T-helper 1 cell treated with Interleukin-12 subunit alpha and Interleukin-12 subunit beta and Interleukin-4 antibody, amounts not matched to agents 30 μg/mL and 1 μg/mL, for 36 hours (primary cell): ENCODE measurements around the gene NAA38.
"Not testable (repeated sequence)": the region's sequence is repeated elsewhere in the genome, so short reads cannot be mapped to it uniquely, and the experiment has no call there.

Experiments used
- H3K27ac Mint-ChIP-seq: one replicate; pipeline ENCODE4 v1.8.0; 2021; ENCODE audit warnings: mild to moderate bottlenecking, mixed read lengths
- H3K27me3 Mint-ChIP-seq: one replicate; pipeline ENCODE4 v1.8.0; 2021; ENCODE audit warnings: low read depth, mixed read lengths
- H3K36me3 Mint-ChIP-seq: one replicate; pipeline ENCODE4 v1.8.0; 2021; ENCODE audit warnings: low read depth, mixed read lengths
- H3K4me1 Mint-ChIP-seq: one replicate; pipeline ENCODE4 v1.8.0; 2021; ENCODE audit warnings: low read depth, mixed read lengths
- H3K4me3 Mint-ChIP-seq: one replicate; pipeline ENCODE4 v1.8.0; 2021; ENCODE audit warnings: mild to moderate bottlenecking, moderate library complexity, mixed read lengths
- H3K9me3 Mint-ChIP-seq: one replicate; pipeline ENCODE4 v1.8.0; 2021; ENCODE audit warnings: mixed read lengths

Gene NAA38

DNA sequence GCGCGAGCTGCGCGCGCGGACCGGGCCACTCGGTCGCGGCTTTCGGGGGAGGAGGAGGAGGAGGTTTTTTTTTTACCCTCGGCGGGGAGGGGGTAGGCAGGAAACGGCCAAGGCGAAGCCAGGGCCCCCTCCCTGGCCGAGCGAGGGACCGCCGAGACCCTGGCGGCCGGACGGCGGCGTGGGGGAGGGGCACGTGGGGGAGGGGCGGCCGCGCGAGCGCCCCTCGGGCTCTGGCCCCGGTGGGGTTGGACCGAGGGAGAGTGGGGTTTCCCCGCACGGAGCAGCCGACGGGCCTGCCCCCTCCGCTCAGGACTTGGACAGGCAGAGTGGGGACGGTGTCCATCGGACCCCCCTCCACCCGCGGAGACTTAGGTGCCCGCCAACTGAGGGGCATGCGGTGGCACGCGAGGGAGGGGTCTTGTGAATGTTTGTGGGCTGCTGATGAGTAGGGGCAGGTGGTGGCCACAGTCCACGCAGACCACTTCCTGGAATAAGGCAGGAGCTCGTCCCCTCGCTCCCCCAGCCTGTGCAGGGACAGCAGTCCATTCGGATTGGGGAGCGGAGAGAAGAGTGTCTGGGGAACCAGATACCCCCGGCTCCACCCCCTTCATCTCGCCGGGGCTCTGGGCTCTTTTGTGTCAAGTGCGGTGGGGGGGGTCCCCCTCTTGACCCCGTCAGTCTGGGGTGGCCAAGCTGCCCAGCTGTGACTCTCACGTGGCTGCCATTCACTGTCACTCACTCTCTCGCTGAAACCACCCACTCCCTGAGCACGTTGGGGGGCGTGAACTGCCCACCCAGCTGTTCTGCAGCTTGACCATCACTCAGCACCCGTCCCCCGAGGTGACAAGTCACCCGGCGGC lies 28.2 kb upstream of the NAA38 start:
- H3K27ac Mint-ChIP-seq, result no peak overlapping the region
- no peaks in the 10 kb centered on the region for H3K9me3 Mint-ChIP-seq
- no peaks in the 10 kb centered on the region for H3K27me3 Mint-ChIP-seq
- H3K4me3 Mint-ChIP-seq, result peak overlapping the region; percentile 43
- peaks cover 6% of the 10 kb centered on the region for H3K4me1 Mint-ChIP-seq
- H3K36me3 Mint-ChIP-seq, result peaks cover 4% of the 10 kb centered on the region

- no peaks in the 10 kb centered on the region for H3K9me3 Mint-ChIP-seq
- H3K27me3 Mint-ChIP-seq, result no peaks in the 10 kb centered on the region
- H3K36me3 Mint-ChIP-seq, result no peaks in the 10 kb centered on the region
- peak overlapping the region; percentile 82 for H3K27ac Mint-ChIP-seq
- peak overlapping the region; percentile 76 for H3K4me3 Mint-ChIP-seq
- H3K4me1 Mint-ChIP-seq, result peaks cover 4% of the 10 kb centered on the region
Observed at GRCh38 chr17:7884581-7885366, 27.4 kb upstream of the NAA38 start.

DNA sequence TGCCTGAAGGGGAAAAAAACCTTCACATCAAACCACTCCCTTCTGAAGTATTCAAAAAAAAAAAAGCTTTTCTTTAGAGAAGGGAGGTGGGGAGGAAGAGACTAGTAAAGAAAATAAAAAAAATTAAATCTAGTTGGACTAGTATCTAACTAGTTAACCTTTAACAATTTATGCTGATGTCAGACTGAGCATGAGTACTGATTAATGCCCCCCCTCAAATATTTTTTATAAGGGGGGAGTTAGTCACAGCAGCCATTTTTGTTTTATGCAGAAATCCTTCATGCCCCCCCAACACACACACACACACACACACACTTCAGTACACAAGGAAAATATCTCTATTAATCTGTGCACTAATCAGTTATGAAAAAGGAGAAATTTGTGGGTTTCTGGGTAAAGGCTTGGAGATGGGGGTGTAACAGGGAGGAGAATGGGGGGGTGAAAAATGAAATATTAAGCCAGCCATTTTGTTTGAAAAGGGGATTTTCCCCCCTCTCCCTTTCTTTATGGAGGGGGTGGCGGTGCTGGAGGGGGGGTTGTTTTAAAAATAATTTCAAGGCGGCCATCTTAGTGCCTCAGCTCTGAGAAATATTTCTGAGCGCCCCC lies 26.5 kb upstream of the NAA38 start:
- Mint-ChIP-seq H3K4me1 (no peaks in the 10 kb centered on the region), H3K27me3 (no peaks in the 10 kb centered on the region), H3K36me3 (no peaks in the 10 kb centered on the region), H3K9me3 (no peaks in the 10 kb centered on the region), H3K27ac (peak overlapping the region; percentile 69), H3K4me3 (peak overlapping the region; percentile 56)

GRCh38 chr17:7882629-7883028 lies 25.3 kb upstream of the NAA38 start:
- Mint-ChIP-seq H3K27ac (no peak overlapping the region), H3K9me3 (no peaks in the 10 kb centered on the region), H3K27me3 (no peaks in the 10 kb centered on the region), H3K4me3 (no peak overlapping the region), H3K36me3 (no peaks in the 10 kb centered on the region), H3K4me1 (no peaks in the 10 kb centered on the region)

- H3K9me3 Mint-ChIP-seq, result no peaks in the 10 kb centered on the region
- H3K4me1 Mint-ChIP-seq, result no peaks in the 10 kb centered on the region
- no peak overlapping the region for H3K27ac Mint-ChIP-seq
- no peaks in the 10 kb centered on the region for H3K27me3 Mint-ChIP-seq
- H3K36me3 Mint-ChIP-seq, result no peaks in the 10 kb centered on the region
- no peak overlapping the region for H3K4me3 Mint-ChIP-seq
Observed at GRCh38 chr17:7882068-7882467, 24.7 kb upstream of the NAA38 start.

- H3K4me3 Mint-ChIP-seq, result no peak overlapping the region
- H3K27me3 Mint-ChIP-seq, result no peaks in the 10 kb centered on the region
- H3K27ac Mint-ChIP-seq, result no peak overlapping the region
- no peaks in the 10 kb centered on the region for H3K4me1 Mint-ChIP-seq
- H3K36me3 Mint-ChIP-seq, result peaks cover under 1% of the 10 kb centered on the region
- no peaks in the 10 kb centered on the region for H3K9me3 Mint-ChIP-seq
Observed at GRCh38 chr17:7881276-7882054, 24.1 kb upstream of the NAA38 start.

GRCh38 chr17:7880076-7880868 lies 22.9 kb upstream of the NAA38 start:
- H3K27ac Mint-ChIP-seq, result no peak overlapping the region
- peaks cover 8% of the 10 kb centered on the region for H3K36me3 Mint-ChIP-seq
- H3K27me3 Mint-ChIP-seq, result no peaks in the 10 kb centered on the region
- no peaks in the 10 kb centered on the region for H3K4me1 Mint-ChIP-seq
- no peak overlapping the region for H3K4me3 Mint-ChIP-seq
- no peaks in the 10 kb centered on the region for H3K9me3 Mint-ChIP-seq

- Mint-ChIP-seq H3K27ac (no peak overlapping the region), H3K36me3 (peaks cover 14% of the 10 kb centered on the region), H3K4me3 (no peak overlapping the region), H3K27me3 (no peaks in the 10 kb centered on the region), H3K9me3 (no peaks in the 10 kb centered on the region), H3K4me1 (peaks cover 4% of the 10 kb centered on the region)
Observed at GRCh38 chr17:7878234-7878633, 20.9 kb upstream of the NAA38 start.

DNA sequence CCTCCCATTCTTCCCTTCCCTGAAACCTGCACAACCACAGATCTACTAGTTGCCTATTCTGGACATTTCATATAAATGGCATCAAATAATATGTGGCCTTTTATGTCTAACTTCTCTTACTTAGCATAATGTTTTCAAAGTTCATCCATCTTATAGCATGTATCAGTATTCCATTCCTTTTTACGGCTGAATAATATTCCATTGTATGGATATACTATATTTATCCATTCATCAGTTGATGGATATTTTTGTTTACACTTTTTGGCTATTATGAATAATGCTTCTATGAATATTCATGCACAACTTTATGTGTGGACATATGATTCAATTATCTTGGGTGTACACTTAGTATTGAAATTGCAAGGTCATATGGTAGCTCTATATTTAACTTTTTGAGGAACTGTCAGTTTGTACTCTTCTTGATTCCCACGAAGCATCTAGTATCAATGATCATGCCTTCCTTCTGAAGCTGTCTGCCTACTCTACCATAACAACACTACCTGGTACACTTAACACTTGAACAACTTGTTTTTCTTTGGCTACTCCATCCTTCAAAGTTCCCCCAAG lies 18.5 kb upstream of the NAA38 start:
- H3K27me3 Mint-ChIP-seq, result no peaks in the 10 kb centered on the region
- no peak overlapping the region for H3K4me3 Mint-ChIP-seq
- peaks cover 4% of the 10 kb centered on the region for H3K4me1 Mint-ChIP-seq
- H3K36me3 Mint-ChIP-seq, result peaks cover 14% of the 10 kb centered on the region
- no peaks in the 10 kb centered on the region for H3K9me3 Mint-ChIP-seq
- no peak overlapping the region for H3K27ac Mint-ChIP-seq

DNA sequence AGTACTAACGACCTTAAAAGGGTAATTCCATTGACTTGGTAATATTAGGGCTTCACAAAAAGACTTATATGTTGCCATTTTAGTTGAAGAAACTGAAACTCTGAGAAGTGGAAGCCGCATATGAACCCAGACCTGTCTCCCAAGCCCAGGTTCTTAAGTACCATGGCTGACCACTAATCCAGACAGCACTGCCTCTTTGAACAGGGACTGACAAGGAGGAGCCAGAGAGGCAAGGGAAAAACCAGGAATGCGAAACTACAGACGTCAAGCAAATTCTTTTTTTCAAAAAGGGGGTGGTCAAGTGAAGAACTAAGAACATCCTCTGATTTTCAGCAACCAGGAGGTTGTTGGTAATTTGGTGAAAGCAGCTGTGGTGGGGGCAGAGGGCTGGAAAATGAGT lies 15.7 kb upstream of the NAA38 start:
- Mint-ChIP-seq H3K27me3 (no peaks in the 10 kb centered on the region), H3K4me3 (no peak overlapping the region), H3K36me3 (peaks cover 14% of the 10 kb centered on the region), H3K9me3 (no peaks in the 10 kb centered on the region), H3K4me1 (peaks cover 11% of the 10 kb centered on the region), H3K27ac (no peak overlapping the region)

DNA sequence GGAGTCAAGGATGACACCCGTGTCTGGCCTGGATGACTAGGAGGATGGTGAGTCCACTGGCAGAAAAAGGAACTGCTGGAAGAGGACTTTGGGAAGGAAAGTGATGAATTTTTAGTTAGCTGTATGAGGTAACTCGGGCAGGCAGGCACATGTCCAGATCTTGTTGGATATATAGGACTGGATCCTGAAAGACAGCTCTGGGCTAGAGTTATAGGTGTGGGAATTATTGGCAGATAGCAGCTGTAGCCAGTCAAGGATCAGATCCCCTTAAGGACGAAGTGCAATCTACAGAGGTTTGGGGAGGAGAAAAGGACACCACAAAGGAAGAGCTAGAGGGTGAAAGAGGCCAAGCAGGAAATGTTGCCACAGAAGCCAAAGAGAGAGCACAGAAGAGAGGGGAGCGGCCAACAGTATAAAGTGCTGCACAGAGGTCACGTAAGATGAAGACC lies 10.5 kb upstream of the NAA38 start:
- Mint-ChIP-seq H3K27ac (peak overlapping the region; percentile 62), H3K4me1 (peaks cover 18% of the 10 kb centered on the region), H3K27me3 (no peaks in the 10 kb centered on the region), H3K4me3 (peak overlapping the region; percentile 55), H3K36me3 (peaks cover 8% of the 10 kb centered on the region), H3K9me3 (no peaks in the 10 kb centered on the region)

DNA sequence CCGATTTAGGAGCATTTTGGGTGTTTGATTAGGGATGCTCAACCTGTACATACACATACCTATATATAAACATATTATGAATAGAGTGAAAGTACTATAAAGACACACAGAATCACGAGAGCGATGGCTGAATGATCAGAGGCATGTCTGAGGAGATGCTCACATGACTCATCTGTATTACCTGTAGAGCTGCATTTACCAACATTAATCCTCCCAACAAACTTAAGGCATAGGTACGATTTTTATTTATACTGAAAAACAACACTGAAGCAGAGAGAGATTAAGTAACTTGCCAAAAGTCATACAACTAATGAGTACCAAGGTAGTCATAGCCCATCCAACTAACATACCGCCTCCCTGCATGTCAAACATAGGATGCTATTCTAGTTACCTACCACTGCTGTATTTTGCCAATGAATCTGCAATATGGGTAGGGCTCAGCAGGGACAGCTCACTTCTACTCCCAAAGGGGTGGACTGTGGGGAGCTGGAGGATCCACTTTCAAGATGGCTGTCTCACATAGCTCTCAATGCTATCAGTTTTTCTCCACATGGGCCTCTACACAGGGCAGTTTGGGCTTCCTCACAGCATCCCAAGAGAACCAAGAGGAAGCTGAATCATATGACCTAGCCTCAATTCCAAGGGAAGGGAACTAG lies 7.8 kb upstream of the NAA38 start:
- H3K27me3 Mint-ChIP-seq, result no peaks in the 10 kb centered on the region
- no peak overlapping the region for H3K4me3 Mint-ChIP-seq
- H3K4me1 Mint-ChIP-seq, result peaks cover 20% of the 10 kb centered on the region
- no peak overlapping the region for H3K27ac Mint-ChIP-seq
- peaks cover 8% of the 10 kb centered on the region for H3K36me3 Mint-ChIP-seq
- H3K9me3 Mint-ChIP-seq, result no peaks in the 10 kb centered on the region

DNA sequence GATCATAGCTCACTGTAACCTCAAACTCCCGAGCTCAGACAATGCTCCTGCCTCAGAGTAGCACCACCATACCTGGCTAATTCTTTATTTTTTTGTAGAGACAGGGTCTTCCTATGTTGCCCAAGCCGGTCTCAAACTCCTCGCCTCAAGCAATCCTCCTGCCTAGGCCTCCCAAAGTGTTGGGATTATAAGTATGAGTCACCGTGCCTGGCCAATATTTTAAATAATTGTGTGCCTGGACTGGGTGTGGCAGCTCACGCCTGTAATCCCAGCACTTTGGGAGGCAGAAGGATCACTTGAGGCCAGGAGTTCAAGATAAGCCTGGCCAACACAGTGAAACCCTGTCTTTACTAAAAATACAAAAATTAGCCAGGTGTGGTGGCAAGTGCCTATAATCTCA lies 7.0 kb upstream of the NAA38 start:
- not testable (repeated sequence) for H3K9me3 Mint-ChIP-seq, H3K36me3 Mint-ChIP-seq, H3K27ac Mint-ChIP-seq, H3K4me3 Mint-ChIP-seq, H3K27me3 Mint-ChIP-seq
- peaks cover 24% of the 10 kb centered on the region for H3K4me1 Mint-ChIP-seq
